Measurements from ENCODE around the gene THSD4.

DNA sequence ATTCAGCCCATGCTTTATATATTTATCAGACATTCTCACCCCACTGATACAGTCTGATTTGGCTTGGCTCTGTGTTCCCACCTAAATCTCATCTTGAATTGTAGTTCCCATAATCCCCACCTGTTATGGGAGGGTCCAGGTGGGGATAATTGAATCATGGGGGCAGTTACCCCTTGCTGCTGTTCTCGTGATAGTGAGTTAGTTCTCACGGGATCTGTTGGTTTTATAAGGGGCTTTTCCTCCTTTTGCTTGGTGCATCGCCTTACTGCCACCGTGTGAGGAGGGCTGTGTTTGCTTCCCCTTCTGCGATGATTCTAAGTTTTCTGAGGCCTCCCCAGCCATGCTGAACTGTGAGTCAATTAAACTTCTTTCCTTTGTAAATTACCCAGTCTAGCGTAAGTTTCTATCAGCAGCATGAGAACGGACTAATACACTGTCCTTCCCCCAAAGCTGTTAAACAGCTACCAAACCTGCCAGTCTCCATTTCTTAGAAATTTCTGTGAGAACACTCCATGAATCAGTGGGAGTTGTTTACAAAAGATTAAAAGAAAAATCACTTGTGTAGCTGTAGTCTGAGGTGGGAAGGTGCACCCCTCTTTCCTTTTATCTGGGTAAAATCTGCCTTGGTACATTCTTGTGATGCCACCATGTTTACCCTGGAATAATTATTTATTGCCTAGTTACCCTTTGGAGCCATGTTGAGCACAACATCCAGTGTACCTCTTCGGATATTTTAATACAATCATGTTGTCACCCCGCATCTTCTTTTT is 160.5 kb downstream of the THSD4 start:
- TF ChIP-seq, protein P1, sequence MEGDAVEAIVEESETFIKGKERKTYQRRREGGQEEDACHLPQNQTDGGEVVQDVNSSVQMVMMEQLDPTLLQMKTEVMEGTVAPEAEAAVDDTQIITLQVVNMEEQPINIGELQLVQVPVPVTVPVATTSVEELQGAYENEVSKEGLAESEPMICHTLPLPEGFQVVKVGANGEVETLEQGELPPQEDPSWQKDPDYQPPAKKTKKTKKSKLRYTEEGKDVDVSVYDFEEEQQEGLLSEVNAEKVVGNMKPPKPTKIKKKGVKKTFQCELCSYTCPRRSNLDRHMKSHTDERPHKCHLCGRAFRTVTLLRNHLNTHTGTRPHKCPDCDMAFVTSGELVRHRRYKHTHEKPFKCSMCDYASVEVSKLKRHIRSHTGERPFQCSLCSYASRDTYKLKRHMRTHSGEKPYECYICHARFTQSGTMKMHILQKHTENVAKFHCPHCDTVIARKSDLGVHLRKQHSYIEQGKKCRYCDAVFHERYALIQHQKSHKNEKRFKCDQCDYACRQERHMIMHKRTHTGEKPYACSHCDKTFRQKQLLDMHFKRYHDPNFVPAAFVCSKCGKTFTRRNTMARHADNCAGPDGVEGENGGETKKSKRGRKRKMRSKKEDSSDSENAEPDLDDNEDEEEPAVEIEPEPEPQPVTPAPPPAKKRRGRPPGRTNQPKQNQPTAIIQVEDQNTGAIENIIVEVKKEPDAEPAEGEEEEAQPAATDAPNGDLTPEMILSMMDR (IDR thresholded peaks at IDR 0.05) = no peak
- no peak for TF ChIP-seq POLR2AphosphoS5 (IDR thresholded peaks at IDR 0.05)

Measured in upper lobe of left lung (tissue), 4 donors.